Endothelial cell of umbilical vein (primary cell): ENCODE results near the gene EDDM3A. TPM values are rescaled to one million over a fixed set of nuclear protein-coding genes. Genes with fewer than 3 reads are reported as not detected.

Experiments
- BruUV-seq: library from RNA; stranded (reverse); fragments of 400-500 nt; replicated peaks from 2 replicates; lab custom pipeline; 2021; lab: Mats Ljungman, UMichigan
- CTCF ChIA-PET: fragments of 300-600, 350-600 bp; sonication (Branson Sonifier 250); formaldehyde crosslinking; loops from one replicate; lab custom pipeline; 2021; ENCODE audit warnings: antibody characterized with exemption, inconsistent platforms; lab: Charles Lee
- POLR2A ChIA-PET: fragments of 300-600, 350-600 bp; sonication (Branson Sonifier 250); formaldehyde crosslinking; loops from one replicate; lab custom pipeline; 2021; ENCODE audit warnings: antibody characterized with exemption, inconsistent platforms; lab: Charles Lee
- DNase-seq: peaks from one replicate; pipeline ENCODE4 v3.0.0-alpha.2; 2011; ENCODE audit warnings: low read depth, low spot score
- FAIRE-seq: peaks from 2 replicates; lab custom pipeline; 2011; peaks lifted over from hg19 to GRCh38; lab: Jason Lieb, UNC
- H2AFZ ChIP-seq: 2 replicates; pipeline ENCODE4 v1.6.0; 2012; ENCODE audit warnings: low read depth, low read length, control low read depth, inconsistent platforms
- H3K27ac ChIP-seq: 2 replicates; pipeline ENCODE4 v1.5.1; 2011; ENCODE audit warnings: low read depth, mild to moderate bottlenecking, control low read depth, low read length, moderate library complexity; ENCODE audit not compliant: insufficient read depth
- H3K27me3 ChIP-seq, 2 experiments: 2 replicates each; pipeline versions ENCODE4 v1.6.0 to v1.6.1; 2011; ENCODE audit warnings: low read length in 2 of 2, mixed read lengths in 1 of 2; ENCODE audit not compliant: control insufficient read depth in 2 of 2, insufficient read depth in 2 of 2
- H3K36me3 ChIP-seq, 2 experiments: 2 replicates in 1 of 2; 3 replicates in 1 of 2; pipeline ENCODE4 v1.5.1; 2011; ENCODE audit warnings: low read length in 2 of 2, mild to moderate bottlenecking in 1 of 2, moderate library complexity in 1 of 2; ENCODE audit not compliant: control insufficient read depth in 2 of 2, insufficient read depth in 2 of 2; ENCODE audit errors: extremely low read depth in 1 of 2
- H3K4me1 ChIP-seq: 3 replicates; pipeline ENCODE4 v1.5.1; 2011; ENCODE audit warnings: mild to moderate bottlenecking, low read length; ENCODE audit not compliant: control insufficient read depth, insufficient read depth; ENCODE audit errors: extremely low read depth
- H3K4me2 ChIP-seq: 2 replicates; pipeline ENCODE4 v1.6.1; 2011; ENCODE audit warnings: low read length, control low read depth, mixed read lengths; ENCODE audit not compliant: insufficient read depth
- H3K4me3 ChIP-seq, 3 experiments: fragments of 200-600 bp in 1 of 3; sonication (generic), shearing (Covaris generic) in 1 of 3; replicated peaks in 1 of 3; 2 replicates each; pipeline ENCODE4 v1.5.1; 2011 to 2016; ENCODE audit warnings: control low read depth in 3 of 3, low read length in 3 of 3, mild to moderate bottlenecking in 2 of 3, inconsistent platforms in 1 of 3, low read depth in 1 of 3, moderate library complexity in 1 of 3; ENCODE audit not compliant: insufficient read depth in 1 of 3
- H3K79me2 ChIP-seq: 2 replicates; pipeline ENCODE4 v1.6.0; 2012; ENCODE audit warnings: low read length, inconsistent platforms; ENCODE audit not compliant: control insufficient read depth, insufficient read depth
- H3K9ac ChIP-seq: replicated peaks from 2 replicates; pipeline ENCODE3; 2011; ENCODE audit warnings: low read length, control low read depth; ENCODE audit not compliant: insufficient read depth; ENCODE audit errors: extremely low read depth
- H3K9me1 ChIP-seq: replicated peaks from 3 replicates; pipeline ENCODE4 v1.6.0; 2011; ENCODE audit warnings: mild to moderate bottlenecking, low read length; ENCODE audit not compliant: control insufficient read depth, insufficient read depth; ENCODE audit errors: extremely low read depth
- H3K9me3 ChIP-seq: replicated peaks from 2 replicates; pipeline ENCODE4 v1.5.1; 2012; ENCODE audit warnings: low read length, inconsistent platforms; ENCODE audit not compliant: control insufficient read depth, insufficient read depth
- H4K20me1 ChIP-seq: replicated peaks from 2 replicates; pipeline ENCODE3; 2011; ENCODE audit warnings: mild to moderate bottlenecking, low read length; ENCODE audit not compliant: control insufficient read depth, insufficient read depth; ENCODE audit errors: extremely low read depth
- CTCF ChIP-seq, 2 donors: IDR thresholded peaks; 1 replicate in 1 of 2; 2 replicates in 1 of 2; pipeline ENCODE4 v1.5.1; 2011; ENCODE audit warnings: low read length in 2 of 2, mild to moderate bottlenecking in 2 of 2, moderate library complexity in 2 of 2, control low read depth in 1 of 2, inconsistent platforms in 1 of 2, low read depth in 1 of 2; ENCODE audit not compliant: insufficient read depth in 1 of 2; ENCODE audit errors: extremely low read depth in 1 of 2
- EZH2 ChIP-seq: IDR thresholded peaks from 2 replicates; pipeline ENCODE4 v1.6.1; 2012; ENCODE audit warnings: borderline replicate concordance, low read depth, mild to moderate bottlenecking, moderate library complexity, low read length, inconsistent platforms; ENCODE audit not compliant: severe bottlenecking
- GATA2 ChIP-seq: IDR thresholded peaks from 2 replicates; pipeline ENCODE4 v1.7.0; 2011; ENCODE audit warnings: low read depth, mild to moderate bottlenecking, moderate library complexity, mixed read lengths, low read length; ENCODE audit not compliant: insufficient read length, insufficient read depth
- JUN ChIP-seq: IDR thresholded peaks from 2 replicates; pipeline ENCODE4 v1.6.1; 2011; ENCODE audit warnings: borderline replicate concordance, low read depth; ENCODE audit not compliant: insufficient read length, insufficient read depth
- MAX ChIP-seq: IDR thresholded peaks from 2 replicates; pipeline ENCODE4 v1.6.1; 2011; ENCODE audit not compliant: insufficient read depth, insufficient read length
- MYC ChIP-seq: IDR thresholded peaks from one replicate; pipeline ENCODE4 v1.6.1; 2011; ENCODE audit warnings: mild to moderate bottlenecking, low read depth, low read length
- POLR2AphosphoS5 ChIP-seq: IDR thresholded peaks from 2 replicates; pipeline ENCODE4 v1.6.1; 2012; ENCODE audit warnings: low read depth, mild to moderate bottlenecking, control low read depth, low read length, moderate library complexity; ENCODE audit not compliant: insufficient read depth
- dilution Hi-C: fragments of 300-500 bp; cut with MboI; formaldehyde crosslinking; loops from one replicate; pipeline ENCODE4 v1.15.0; 2019; ENCODE audit warnings: low sequenced_read_pairs; ENCODE audit not compliant: extremely low pct_ligation_motif_present
- intact Hi-C: fragments of 100-400 bp; cut with micrococcal nuclease; formaldehyde crosslinking; loops from one replicate; pipeline ENCODE4 v1.10.0; 2022
- polyA plus RNA-seq, 4 experiments: library from polyadenylated mRNA; depleted of rRNA in 3 of 4; stranded (reverse) in 3 of 4; unstranded in 1 of 4; fragments of >200 nt; gene quantifications; 2 replicates each; pipeline versions ENCODE4 v1.2.1 to v1.2.3, GENCODE V29; 2011 to 2012; ENCODE audit warnings: missing spikeins in 1 of 4
- total RNA-seq: library from RNA; stranded (reverse); gene quantifications from 2 replicates; pipeline ENCODE4 v1.2.3, GENCODE V29; 2021

Gene EDDM3A
- total and polyA plus RNA-seq, 2 donors (not counting 3 experiments of a cell fraction or from before 2014, with no cell fraction given) = not detected

- no TSS peak for BruUV-seq
- Histone ChIP-seq H3K9ac (no peak overlapping the region), H3K4me3 (no peak overlapping the region), H2AFZ (no peak overlapping the region), H3K4me2 (no peak overlapping the region), H4K20me1 (no peaks in the 10 kb centered on the region), H3K36me3 (no peaks in the 10 kb centered on the region), H3K9me1 (no peaks in the 10 kb centered on the region), H3K9me3 (no peaks in the 10 kb centered on the region), H3K4me1 (peaks cover 18% of the 10 kb centered on the region), H3K79me2 (no peaks in the 10 kb centered on the region), H3K27ac (no peak overlapping the region), H3K27me3 (no peaks in the 10 kb centered on the region)
- no peak for TF ChIP-seq MAX
- TF ChIP-seq MYC = no peak
- TF ChIP-seq POLR2AphosphoS5 = no peak
- no peak for TF ChIP-seq JUN
- ChIA-PET POLR2A (no interaction called here), CTCF (interaction anchor here (1.2 to 1.7 kb wide), 4 partner anchors 11 to 65 kb away, joined by 3 to 8 read pairs (median 6); partner anchors contain the start of gene RNASE1)
- no peak for DNase-seq
- FAIRE-seq = no peak
- intact Hi-C loops = no loop called here
- dilution Hi-C loops = no loop called here
Observed at GRCh38 chr14:20790464-20791116, 44.9 kb downstream of the EDDM3A start.

- no peak for DNase-seq
- Histone ChIP-seq H3K9me3 (no peaks in the 10 kb centered on the region), H3K4me1 (peaks cover 18% of the 10 kb centered on the region), H4K20me1 (no peaks in the 10 kb centered on the region), H3K79me2 (no peaks in the 10 kb centered on the region), H3K27ac (no peak overlapping the region), H3K36me3 (no peaks in the 10 kb centered on the region), H3K9ac (no peak overlapping the region), H3K4me2 (no peak overlapping the region), H3K27me3 (no peaks in the 10 kb centered on the region), H3K9me1 (no peaks in the 10 kb centered on the region), H3K4me3 (no peak overlapping the region), H2AFZ (no peak overlapping the region)
- dilution Hi-C loops = no loop called here
- FAIRE-seq = no peak
- TF ChIP-seq GATA2 (no peak), JUN (no peak), CTCF (IDR thresholded peaks at IDR 0.05; ENCODE audit: extremely low read depth in 1 of 2, insufficient read depth in 1 of 2, low read depth in 1 of 2, low read length in 2 of 2) (no peak), MYC (no peak), EZH2 (no peak), MAX (no peak)
- no TSS peak for BruUV-seq
- ChIA-PET POLR2A (no interaction called here), CTCF (interaction anchor here (1.7 kb wide), 1 partner anchor 33 kb away, joined by 8 read pairs; no protein-coding TSS in a partner anchor)
- intact Hi-C loops = no loop called here
Observed at GRCh38 chr14:20791187-20791586, 45.5 kb downstream of the EDDM3A start.
